ENCODE results near the gene THBS1.

The THBS1 gene

DNA sequence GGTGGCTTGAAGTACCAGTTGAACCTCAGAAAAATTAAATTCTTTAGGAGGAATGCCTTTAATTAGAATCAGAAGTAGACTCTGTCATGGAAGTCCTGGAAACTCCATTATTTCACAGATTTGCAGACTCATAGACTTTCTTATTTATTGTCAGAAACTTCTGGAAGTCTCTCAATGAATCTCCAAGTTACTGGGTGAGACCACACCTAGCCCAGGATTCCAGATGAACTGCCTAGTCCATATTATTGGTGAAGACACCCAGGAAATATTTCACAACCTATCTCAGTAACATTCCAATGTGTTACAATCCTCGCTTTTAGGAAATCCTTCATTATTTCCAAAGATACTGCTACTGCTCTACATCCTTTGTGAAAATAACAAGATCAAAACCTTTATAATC is 6.5 kb upstream of the THBS1 start:
- DNase-seq, result no peak

DNA sequence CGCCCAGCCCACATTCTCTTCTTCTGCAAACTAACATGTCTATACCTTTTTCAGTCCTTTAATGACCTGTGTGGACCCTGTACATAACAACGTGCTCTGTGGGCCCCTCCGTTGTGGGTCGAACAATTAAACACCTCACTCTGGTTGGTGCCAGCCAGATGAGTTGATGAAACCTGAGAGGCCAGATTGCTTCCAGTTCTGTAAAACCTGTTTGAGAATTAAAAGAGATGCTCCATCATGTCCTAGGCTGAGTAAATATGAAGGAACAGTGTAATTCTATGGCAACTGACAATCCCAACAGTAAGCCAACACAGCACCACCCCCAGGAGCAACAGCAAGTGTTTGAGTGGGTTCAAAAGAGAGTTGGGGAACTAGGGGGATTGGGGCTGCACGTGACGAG is 5.7 kb upstream of the THBS1 start:
- DNase-seq, result no peak

DNA sequence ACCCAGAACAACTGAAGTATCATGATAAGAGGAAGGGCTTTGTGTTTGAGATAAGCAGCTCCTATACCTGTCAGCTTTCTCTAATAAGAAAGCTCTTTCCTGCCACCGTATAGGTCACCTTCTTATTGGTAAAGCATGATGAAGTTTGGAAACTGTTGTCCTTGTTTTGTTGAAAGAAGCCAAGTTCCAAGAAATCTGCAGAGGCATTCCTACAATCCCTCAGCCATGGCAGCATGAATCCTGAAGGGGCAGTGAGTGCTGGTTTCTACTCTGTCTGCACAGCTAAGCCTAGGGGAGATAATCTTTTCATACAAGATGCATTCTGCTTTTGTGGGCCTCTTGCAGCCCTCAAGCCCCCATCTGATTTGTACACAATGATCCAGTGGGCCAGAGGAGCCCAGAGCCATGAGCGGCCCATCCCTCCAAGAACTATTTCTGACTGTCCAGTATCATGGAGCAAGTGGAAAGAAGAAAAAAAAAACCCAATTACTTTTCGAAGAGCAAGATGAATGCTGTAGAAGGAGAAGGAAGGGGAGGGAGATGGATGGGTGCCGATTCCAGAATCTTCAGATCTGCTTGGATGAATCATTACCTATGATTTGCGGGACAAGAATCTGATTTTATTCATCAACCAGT is 1.9 kb upstream of the THBS1 start:
- no peak for DNase-seq

DNA sequence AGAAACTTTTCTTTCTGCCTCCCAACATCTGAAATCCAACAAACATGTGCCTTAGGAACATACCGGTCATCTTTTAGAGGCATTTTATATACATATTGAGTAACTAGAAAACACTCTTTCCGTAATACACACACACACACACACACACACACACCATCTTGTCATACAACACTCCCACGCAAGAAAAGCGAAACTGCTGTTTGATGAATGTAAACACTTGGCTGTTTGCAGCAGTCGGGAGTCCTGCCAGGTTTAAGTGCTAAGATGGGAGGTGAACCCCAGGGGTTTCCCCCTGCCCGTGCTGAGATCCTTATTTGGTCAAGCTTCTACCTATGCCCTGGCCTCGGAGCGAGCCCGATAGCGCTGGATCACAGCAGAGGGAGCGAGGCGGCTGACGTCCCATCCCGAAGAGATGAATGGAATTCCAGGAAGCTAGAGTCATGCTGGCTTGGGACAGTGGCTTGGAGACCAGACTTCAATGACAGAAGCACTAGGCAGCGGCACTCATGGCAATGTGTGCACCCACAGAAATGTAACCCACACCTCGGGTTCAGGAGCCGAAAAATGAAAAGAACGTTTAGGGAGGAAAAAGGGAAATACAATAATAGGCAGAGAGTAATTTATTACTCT is 1.3 kb upstream of the THBS1 start:
- peak; percentile 38 to 56 for DNase-seq

DNA sequence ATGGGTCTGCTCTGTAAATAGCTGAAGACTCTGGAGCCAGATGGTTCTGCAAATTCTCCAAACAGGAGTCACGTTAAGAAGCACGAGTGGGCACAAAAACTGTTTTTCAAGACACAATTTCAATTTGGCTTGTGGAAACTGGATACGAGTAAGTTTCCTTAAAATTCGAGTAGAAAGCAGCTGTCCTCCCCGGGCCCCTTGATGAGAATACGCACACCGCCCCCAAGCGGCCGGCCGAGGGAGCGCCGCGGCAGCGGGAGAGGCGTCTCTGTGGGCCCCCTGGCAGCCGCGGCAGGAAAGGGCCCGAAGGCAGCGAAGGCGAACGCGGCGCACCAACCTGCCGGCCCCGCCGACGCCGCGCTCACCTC is 778 bp upstream of the THBS1 start:
- DNase-seq, result peak; percentile 69 to 77

DNA sequence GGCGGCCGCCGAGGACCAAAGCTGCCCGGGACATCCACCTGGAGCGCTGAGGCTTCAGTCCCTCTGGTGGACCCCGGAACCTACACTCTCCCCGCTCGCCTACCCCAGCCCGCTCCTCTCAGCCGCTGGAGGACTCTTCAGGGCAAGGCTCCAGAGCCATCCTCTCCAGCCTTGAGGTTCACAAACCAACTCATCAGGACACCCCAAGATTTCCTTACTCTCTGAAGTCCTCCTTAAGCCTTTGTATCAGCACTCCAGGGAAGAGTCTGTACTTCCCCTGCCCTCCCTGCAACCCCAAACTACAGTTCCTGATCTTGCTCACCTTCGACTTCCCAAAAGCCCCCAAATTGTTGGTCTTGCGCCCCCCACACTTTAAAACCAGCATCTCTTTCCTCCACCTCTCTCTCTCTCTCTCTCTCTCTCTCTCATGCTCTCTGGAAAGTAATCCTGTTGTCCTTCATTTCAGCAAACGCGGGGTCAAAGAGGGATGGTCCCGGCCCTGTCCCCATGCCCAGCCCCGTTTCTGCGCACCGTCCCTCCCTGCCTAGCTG is 438 bp downstream of the THBS1 start:
- DNase-seq, result no peak

DNA sequence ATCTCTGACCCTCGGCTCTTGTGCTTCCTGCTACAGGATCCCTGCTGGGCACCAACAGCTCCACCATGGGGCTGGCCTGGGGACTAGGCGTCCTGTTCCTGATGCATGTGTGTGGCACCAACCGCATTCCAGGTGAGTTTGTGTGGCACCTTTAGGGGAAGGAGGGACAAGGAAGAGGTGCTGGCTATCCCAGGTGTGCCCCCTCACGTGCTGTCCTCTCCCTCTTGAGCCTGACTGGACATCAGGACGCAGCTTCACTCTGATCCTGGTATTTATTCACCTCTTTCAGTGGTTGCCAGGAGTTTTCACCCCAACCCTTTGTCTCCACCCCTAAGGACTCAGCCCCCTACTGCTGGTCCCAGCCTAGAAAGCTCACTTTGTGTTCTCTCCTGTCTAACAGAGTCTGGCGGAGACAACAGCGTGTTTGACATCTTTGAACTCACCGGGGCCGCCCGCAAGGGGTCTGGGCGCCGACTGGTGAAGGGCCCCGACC is 960 bp downstream of the THBS1 start:
- peak; percentile 29 to 64 for DNase-seq

DNA sequence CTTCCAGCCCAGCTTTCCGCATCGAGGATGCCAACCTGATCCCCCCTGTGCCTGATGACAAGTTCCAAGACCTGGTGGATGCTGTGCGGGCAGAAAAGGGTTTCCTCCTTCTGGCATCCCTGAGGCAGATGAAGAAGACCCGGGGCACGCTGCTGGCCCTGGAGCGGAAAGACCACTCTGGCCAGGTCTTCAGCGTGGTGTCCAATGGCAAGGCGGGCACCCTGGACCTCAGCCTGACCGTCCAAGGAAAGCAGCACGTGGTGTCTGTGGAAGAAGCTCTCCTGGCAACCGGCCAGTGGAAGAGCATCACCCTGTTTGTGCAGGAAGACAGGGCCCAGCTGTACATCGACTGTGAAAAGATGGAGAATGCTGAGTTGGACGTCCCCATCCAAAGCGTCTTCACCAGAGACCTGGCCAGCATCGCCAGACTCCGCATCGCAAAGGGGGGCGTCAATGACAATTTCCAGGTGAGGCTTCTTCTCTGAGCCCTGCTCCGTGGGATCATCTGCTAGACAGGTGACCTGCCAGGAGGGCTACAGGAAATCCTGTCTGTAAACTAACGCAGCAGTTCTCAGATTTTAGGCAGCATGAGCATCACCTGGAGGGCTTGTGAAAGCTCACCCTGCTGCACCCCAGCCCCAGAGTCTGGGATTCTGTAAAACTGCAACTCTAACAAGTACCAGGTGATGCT is 1.6 kb downstream of the THBS1 start:
- no peak for DNase-seq

DNA sequence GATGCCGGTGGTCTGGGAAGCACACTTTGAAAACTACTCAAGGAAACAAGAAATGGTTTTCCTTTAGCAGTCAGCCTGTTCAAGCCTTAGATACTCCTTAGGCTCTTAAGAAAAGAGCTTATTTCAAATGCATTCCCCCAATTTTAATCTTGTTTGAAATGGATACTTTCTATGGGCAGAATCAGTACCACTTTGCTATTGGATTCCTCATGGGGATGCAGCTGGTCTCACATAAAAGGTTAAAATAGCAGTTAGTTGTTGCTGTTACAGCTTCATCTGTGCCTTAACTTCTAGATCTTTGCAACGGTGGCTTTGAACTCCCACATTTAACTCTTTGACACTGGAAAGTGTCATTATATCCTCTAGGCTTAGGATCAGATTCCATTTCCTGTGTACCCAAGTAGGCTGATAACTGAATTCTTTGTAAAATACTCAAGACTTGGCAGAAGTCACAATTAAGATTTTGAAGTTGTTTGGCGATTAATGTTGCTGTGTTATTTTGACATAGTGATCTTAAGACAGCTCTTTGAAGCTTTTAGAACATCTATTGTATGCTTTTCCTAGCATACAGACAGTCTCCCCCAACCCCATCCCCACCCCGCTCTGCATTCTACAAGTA is 2.2 kb downstream of the THBS1 start:
- no peak for DNase-seq

DNA sequence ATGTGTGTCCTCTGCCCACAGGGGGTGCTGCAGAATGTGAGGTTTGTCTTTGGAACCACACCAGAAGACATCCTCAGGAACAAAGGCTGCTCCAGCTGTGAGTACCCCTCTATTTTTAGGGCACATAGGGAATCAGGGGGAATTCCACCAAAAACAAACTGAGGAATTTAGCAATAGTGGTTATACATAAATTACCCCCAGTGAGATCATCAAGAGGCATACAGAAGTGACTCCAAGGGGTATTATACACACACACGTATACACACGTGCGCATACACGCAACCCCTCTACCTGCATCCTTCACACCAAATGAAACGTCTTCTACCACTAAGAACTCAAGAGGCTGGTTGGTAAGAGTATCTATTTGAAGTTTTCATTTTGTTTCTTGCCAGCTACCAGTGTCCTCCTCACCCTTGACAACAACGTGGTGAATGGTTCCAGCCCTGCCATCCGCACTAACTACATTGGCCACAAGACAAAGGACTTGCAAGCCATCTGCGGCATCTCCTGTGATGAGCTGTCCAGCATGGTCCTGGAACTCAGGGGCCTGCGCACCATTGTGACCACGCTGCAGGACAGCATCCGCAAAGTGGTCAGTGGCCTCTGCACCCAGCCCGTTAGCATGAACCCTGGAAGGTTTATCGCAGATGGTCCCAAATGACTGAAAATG is 2.9 kb downstream of the THBS1 start:
- DNase-seq, result no peak

DNA sequence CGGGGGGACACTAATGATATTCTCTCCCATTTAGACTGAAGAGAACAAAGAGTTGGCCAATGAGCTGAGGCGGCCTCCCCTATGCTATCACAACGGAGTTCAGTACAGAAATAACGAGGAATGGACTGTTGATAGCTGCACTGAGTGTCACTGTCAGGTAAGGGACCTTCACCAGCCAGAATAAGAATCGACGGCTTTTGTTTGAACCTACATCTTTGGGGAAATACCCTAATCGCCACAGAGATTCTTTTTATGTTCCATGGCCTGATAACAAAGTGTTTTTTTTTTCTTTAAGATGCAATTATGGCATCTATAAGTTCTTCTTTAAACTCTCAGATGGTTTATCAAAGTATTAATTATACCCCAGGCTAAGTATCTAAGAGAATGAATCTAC is 3.4 kb downstream of the THBS1 start:
- no peak for DNase-seq

DNA sequence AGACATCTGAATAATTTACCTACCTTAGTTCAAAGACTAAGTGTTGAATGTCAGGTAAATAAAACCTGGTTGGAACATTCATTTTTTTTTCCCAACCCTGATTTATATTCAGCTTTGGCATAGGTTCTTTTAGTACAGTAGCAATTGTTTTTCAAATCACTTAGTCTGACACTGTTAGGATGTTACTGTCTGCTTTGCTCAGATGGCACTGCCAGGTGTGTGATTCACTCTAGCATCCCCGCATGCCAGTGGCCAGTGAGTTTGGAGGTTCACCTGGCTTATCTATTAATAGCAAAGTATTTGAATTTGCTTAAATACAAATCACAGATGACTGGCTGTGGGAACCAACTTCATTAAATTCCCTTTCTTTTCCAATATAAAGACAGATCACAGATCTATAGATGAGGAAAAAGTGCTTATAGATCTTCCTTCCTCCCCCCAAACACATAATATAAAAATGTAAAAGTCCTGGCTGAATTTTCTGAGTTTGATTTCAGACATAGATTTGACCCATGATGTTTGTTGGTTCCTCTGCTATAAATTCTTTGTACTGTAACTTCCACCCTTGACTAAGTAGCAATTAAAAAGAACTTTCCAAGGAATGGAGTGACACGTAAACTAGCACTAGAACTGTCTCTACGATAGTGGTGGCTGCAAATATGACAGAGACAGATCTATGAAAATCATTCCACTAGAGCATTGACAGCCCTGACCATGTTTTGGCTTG is 3.9 kb downstream of the THBS1 start:
- no peak for DNase-seq

DNA sequence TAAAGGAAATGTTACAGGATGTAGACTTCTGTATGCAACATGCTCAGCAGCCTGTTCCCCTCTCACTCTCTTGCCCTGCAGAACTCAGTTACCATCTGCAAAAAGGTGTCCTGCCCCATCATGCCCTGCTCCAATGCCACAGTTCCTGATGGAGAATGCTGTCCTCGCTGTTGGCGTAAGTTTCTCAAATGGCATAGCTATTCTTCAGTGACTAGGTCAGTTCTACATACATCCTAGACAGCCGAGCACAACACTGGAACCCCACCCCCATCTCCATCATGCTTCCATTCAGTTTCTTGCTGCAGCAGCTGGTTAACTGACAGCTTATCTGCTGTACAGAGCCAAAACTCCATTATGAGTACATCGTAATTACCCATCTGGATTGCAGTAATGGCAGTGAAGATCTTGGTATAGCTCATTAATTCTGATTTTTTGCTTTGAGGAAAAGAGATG is 4.5 kb downstream of the THBS1 start:
- DNase-seq, result no peak

DNA sequence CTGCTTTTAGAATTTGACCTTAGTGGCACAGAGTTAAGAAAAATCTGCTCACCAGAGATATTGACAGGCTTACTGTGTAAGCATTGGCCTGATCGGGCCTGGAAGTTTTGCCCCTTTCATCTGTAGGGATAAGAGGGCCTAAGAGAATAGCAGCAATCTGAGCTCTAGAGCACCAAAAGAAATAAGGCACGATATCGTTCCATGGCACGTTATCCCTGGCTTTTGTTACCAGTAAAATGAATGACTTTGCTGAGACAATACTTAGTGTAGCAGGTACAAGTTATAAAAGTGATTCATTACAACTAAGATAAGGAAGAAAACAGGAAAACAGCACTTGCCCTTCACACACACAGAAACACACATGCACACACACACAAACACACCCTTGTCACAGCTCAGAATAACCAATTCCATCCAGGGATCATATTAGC is 5.0 kb downstream of the THBS1 start:
- DNase-seq, result no peak

DNA sequence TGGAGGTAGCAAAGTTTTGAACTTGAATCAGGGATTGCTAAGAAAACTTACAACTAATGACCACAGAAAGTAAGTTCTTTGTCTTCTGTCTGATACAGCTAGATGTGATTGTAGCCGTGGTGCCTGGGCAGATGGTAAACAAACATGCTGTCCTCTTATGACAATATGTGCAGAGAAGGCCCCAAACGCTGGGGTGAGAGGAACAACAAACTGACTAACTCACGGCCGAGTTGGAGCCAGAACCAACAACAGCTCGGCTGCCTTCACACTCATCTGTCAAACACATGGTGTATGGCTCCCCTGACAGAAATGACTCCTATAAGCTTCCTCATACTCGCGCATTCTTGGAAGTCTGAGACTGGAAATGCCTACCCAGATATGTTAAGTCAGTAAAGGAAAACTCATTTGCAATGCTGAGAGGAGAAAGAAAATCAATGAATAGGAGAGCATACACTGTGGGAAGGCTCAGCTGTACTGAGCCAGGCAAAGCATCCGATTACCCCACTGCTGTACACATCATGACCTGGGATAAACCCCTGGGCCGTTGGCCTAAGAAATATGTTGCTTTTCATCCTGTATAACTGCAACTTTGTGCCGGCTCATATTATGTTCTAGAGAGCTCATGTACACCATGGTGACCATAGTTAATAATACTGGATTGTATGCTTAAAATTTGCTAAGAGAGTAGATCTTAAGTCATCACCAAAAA is 5.7 kb downstream of the THBS1 start:
- no peak for DNase-seq

DNA sequence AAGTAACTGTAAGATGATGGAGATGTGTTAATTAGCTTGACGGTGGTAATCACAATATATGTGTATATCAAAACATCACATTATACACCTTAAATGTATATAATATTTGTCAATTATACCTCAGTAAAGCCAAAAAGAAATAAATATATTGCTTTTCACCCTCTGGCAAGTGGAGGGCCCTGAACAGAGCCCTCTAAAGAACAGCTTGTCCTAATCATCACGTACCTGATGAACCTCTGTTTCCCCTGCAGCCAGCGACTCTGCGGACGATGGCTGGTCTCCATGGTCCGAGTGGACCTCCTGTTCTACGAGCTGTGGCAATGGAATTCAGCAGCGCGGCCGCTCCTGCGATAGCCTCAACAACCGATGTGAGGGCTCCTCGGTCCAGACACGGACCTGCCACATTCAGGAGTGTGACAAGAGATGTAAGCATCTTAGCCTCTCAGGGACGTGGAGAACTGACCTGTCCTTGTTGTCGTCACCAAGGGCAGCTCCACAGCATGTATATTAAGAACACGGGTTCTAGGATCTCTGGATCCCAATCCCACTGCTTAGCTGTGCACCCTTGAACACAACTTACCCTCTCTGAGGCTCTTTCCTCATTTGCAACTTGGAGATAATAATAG is 6.3 kb downstream of the THBS1 start:
- DNase-seq, result no peak

DNA sequence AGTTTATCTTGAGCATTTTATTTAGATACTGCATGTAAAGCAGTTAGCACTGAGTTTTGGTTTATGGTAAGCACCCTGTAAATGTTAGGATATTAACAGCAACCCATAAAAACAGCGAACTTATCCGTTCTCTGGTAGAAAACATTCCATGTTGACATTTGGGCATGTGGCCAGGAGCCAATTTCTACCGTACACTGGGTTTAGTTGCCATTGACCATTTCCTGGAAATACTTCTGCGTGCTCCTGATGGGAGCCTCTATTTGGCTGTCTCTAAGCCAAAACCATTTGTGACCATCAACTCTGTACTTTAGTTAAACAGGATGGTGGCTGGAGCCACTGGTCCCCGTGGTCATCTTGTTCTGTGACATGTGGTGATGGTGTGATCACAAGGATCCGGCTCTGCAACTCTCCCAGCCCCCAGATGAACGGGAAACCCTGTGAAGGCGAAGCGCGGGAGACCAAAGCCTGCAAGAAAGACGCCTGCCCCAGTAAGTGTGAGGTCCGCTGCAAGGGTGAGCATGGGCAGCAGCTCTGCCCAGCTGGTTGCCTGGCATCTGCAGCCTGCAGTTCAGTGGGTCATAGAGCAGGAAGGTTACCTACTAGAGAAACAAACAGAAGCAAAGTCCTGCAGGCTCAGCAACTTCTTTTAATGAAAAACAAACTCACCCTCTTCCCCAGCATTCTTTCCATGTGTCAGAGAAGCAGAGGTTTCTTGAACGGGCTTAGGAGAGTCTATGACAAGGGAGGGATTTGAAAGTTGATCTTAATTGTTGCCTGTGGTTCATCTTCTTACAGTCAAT is 7.1 kb downstream of the THBS1 start:
- DNase-seq, result no peak

DNA sequence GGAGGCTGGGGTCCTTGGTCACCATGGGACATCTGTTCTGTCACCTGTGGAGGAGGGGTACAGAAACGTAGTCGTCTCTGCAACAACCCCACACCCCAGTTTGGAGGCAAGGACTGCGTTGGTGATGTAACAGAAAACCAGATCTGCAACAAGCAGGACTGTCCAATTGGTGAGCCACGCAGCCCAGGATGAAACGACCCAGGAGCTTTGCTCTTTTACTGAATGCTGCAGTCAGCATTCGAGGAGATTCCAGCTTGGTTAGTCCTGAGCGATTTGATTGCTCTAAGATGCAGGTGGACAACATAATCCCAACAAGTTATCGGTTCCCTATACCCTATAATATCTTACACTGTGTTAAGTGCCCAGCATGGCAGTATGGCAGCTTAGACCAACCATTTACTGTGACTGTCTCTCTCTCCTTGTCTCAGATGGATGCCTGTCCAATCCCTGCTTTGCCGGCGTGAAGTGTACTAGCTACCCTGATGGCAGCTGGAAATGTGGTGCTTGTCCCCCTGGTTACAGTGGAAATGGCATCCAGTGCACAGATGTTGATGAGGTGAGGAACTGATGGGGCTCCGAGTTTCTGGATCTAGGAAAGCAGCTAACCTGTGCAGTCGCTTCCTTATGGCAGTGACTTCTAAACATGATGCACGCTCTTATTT is 7.8 kb downstream of the THBS1 start:
- DNase-seq, result no peak

DNA sequence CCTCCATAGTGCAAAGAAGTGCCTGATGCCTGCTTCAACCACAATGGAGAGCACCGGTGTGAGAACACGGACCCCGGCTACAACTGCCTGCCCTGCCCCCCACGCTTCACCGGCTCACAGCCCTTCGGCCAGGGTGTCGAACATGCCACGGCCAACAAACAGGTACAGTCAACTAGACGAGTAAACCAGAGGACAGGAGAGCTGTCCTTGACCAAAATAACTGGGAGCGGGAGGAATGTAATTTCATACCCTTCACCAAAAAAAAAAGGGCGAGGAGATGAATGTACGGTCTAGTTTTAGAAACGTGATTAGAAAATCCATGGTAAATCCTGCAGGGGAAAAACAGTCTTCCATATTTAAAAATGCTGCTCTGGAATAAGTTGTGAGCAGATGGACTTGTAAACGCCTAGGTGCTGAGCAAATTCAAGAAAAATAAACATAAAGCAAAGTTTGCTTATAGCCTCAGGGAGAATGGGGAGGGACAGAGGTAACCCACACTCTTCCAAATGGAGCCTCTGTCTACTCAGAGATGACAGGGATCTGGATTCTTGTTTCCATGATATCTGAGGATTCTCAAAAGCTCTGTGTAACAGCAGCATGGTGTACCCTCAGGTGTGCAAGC is 8.4 kb downstream of the THBS1 start:
- DNase-seq, result no peak
